SK-N-MC (cell line): ENCODE results near the gene PDE1A.

Source experiments
- EZH2 ChIP-seq: fragments of 200-600 bp; sonication (generic); IDR thresholded peaks from one replicate; pipeline ENCODE4 v1.6.1; 2017; ENCODE audit warnings: antibody characterized with exemption
- FOXP2 ChIP-seq: optimal IDR thresholded peaks from 2 replicates; pipeline ENCODE3; 2011; ENCODE audit warnings: mild to moderate bottlenecking, moderate library complexity; ENCODE audit not compliant: insufficient read depth; ENCODE audit errors: extremely low read length, control extremely low read depth
- POLR2AphosphoS5 ChIP-seq: IDR thresholded peaks from 2 replicates; pipeline ENCODE4 v1.6.1; 2012; ENCODE audit warnings: mild to moderate bottlenecking, low read depth, low read length, borderline replicate concordance

DNA sequence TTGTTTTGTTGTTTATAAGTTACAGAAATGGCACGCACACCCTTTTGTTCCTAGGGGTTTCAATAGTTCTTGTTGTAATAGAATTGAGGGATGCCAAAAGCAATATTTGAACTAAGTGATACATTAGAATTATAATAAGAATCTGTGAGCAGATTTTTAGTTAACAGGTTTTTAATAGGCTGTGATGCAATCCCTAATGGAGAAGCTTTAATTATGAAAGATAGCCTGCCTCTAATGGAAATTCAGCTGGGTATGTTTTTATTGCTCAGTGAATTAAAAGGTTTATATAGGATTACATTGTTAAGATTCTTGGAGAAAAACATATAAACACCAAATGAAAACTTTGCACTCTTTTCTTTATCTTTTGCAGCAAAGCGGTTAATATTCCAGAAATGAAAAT, 310.1 kb downstream of the PDE1A start:
- TF ChIP-seq EZH2 (no peak), POLR2AphosphoS5 (no peak), FOXP2 (no peak)
